NCI-H1930 (cell line): ENCODE results near the gene ATP7B.
"Not testable (repeated sequence)": the region's sequence is repeated elsewhere in the genome, so short reads cannot be mapped to it uniquely, and the experiment has no call there.

Experiments
- DNase-seq, 2 experiments: peaks; one replicate each; lab custom pipeline; 2025; lab: John Stamatoyannopoulos, UW

ATP7B gene

DNA sequence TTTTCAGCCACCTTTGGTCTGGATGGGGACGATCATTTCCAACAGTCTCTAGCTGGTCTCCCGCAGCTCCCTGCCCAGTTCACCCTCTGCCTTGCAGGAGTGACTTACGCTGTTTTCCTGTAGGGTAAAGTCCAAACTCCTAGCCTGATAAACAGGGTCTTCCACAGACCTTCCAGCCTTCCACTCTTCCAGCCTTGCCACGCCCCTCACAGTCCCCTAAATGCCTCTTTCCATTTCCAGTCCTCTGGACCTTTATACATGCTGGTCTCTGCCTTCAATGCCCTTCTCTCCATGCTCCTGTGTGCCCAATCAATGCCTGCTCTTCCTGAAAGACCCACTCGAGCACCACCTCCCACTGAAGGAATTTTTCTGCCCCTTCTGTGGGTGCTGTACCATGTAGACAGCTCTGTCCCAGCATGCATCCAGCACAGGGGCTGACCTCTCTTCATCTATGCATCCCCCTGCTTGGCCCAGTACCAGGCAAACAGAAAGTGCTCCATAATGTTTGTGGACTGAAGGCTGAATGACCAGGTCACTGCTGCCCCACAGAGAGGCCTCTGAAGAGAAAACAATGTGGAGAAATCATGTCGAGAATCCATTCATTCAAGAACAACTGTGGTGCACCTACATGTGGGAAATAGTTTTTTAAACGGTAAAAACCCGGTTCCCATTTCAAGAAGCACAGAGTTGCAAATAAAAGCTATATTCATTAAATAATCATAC lies 4.6 kb downstream of the ATP7B start:
- DNase-seq, result no peak

DNA sequence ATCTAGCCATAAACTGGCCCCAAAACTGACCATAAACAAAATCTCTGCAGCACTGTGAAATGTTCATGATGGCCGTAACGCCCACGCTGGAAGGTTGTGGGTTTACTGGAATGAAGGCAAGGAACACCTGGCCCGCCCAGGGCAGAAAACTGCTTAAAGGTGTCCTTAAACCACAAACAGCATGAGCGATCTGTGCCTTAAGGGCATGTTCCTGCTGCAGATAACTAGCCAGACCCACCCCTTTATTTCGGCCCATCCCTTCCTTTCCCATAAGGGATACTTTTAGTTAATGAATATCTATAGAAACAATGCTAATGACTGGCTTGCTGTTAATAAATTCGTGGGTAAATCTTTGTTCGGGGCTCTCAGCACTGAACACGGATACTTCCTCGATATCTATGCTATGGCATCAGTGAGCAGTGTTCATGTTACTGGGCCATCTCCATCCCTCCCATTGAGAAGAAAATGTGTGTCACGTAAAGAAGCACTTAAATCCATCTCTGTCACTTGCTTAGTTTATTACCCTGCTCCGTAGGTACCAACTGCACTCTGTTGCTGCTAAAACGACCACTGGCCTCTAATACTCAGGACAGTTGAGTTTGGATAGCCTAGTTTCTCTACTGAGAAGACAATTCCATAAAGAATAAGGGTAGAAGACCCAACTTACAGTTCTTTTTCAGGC lies 5.3 kb downstream of the ATP7B start:
- DNase-seq, result no peak

DNA sequence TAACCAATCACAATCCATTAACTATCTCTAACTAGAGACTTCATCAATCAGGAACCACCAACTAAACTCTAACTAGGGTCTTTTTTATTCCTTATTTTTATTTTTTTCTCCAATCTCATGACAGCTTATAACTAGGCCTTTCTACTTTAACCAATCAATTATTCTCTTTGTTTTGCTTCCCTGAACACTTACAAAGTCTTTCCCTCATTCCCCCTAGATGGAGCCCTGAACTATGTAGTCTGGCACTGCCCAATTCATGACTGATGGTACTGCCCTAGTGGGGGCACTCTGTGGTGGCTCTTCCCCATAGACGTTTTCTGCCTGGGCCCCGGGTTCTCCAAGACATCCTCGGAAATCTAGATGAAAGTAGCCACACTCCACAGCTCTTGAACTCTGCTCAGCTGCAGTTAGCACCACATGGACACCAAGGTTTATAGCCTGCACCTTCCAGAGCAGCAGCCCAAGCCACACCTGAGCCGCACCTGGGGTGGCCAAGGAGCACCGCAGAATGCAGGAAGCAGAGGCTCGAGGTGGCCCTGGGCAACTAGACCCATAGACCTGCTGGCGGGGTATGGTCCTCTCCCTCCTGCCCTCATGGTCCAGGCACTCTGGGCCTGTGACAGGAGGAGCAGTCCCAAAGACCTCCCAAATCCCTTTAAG lies 6.6 kb downstream of the ATP7B start:
- DNase-seq, result no peak

DNA sequence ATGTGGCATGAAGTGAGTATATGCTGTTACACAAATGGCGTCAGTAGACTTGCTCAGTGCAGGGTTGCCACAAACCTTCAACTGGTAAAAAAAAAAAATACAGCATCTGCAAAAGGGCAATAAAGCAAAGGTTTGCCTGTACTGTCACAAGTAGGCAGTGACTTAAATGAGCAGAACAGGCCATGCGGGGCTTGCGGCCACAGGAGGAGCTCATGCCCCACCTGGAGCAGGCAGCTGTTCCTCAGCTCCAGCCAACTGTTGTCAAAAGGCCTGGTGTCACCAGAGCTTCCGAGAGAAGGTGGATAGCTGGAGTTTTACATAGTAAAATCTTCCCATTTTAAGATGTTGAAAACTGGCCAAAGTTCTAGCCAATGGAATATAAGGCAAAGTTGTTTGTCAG lies 7.7 kb downstream of the ATP7B start:
- DNase-seq, result no peak

DNA sequence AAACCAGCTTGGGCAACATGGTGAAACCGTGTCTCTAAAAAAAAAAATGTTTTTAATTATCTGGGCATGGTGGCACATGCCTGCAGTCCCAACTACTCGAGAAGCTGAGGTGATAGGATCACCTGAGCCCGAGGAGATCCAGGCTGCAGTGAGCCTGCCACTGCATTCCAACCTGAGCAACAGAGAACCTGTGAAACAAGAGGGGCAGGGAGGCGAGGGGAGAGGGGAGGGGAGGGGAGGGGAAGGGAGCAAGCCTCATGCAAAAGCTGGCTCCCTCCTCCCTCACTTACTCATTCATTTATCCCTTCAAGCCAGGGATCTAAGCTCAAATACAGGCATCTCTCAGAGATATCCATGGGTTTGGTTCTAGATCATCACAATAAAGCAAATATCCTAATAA lies 8.9 kb downstream of the ATP7B start:
- no peak for DNase-seq

DNA sequence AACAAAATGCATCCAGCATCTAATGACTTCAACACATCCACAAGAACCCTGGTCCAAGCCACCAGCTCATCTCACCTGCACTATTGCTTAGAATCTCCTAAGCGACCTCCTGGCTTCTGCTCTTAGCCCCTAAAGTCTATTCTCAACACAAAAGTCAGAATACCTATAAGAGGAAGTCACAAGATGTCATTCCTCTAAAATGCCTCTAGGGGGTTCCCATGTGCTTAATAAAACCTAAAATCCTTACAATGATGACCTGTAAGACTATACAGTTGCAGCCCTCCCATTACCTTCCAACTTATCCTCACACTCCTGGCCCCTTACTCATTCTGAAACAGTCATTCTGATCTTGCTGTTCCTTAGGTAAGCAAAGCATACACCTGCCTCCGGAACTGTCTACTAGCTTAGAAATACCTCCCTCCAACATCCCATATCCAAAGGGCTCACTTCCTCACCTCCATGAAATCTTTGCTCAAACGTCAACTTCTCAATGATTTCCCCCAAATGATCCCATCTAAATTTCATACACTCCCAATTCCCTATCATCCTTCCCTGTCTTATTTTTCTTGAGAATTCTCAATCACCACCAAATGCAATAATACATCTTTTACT lies 10.0 kb downstream of the ATP7B start:
- peak; percentile 18 to 41 for DNase-seq

DNA sequence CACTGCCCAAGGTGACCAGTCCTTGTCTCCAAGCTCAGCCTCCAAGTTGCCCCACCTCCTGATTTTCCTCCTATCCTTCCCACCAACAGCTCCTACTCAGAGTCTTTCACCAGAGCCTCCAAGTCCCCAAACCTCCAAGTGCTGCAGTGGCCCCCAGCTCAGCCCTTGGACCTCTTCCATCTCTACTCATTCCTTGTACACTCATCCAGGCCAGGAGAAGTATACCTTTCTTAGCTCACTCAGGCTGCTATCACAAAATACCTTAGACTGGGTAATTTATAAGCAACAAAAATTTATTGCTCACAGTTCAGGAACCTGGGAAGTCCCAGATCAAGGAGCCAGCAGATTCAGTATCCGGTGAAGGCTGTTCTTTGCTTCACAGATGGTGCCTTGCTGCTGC lies 11.3 kb downstream of the ATP7B start:
- DNase-seq, result no peak

DNA sequence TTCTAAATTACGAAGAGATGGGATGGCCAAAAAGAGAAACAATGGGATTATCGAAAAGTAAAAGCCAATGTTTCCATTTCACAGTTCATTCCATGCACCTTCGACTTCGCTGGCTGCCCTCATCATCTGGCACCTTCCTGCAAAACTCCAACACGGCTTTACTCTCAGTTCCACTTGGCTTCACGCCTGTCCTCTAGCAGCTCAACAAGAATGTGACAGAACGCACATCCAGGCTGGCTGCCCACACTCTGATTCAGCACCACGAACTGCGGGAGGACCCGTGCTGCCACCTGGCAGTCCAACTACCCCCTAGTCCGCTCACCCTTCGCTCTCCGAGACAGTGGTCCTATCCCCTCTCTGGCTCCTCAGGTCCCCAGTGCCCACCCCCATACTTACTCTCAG lies 11.7 kb downstream of the ATP7B start:
- no peak for DNase-seq

DNA sequence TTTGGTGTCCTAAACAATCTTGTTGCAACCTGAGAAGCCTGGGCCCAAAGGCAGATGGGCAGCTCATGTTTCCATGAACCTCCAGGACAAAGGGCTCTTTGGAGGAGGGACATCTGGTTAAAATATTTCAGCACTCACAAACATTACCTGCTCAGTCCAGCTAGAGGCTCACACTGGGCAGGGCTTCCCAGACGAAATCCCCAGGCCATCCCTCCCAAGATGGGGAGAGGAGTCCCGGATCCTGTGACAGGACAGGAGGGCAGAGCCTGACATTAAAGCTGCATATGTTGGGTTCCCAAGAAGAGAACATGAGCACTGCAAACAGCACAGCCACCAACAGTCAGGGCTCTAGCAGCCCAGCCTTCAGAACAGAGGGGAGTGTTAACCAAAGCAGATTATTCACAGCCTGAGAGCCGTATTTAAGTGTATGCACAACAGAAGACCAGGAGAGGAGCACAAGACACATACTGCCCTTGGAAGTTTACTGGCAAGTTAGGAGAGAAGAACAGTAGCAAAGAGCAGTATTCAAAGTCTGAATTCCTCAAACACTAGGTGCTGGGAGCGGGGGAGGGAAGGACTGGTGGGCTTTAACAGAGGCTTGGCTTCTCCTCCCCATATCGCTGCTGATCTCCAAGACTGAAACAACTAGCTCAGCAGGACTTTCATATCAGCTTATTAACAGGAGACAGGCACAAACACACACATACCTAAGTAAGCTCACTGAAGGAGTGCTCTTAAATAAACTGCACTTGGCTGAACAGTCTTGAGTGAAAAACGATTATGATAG lies 12.3 kb downstream of the ATP7B start:
- no peak for DNase-seq

DNA sequence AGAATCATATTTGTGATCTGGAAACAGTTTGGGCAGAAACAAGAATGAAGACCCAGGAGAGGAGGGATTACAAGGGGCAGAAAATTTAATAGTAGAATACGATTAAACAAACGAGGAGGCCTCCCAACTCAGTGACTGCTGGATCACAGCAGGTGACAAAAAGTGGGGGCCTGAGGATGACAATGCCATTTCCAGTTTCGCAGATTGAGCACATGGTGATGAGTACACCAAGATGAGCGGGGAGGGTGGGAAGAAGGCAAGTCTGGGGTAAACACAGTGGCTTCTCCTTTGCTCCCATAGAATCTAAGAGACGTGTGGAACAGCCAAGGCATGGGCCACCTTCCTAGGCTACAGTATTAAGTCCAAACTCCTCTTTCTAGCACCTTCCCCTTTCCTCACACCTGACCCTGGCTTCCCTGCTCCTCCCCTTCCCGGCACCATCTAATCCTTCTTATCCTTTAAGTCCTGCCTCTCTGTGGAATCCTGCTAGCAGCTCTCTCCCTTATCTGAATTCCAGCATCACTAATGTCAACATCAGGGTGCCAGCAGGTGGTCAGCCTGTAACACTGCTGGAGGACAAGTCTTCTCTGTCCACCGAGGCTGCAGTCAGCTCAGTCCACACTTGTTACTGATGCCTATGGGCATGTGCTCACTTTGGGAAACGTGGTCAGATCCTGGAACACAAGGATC lies 13.5 kb downstream of the ATP7B start:
- DNase-seq, result no peak

DNA sequence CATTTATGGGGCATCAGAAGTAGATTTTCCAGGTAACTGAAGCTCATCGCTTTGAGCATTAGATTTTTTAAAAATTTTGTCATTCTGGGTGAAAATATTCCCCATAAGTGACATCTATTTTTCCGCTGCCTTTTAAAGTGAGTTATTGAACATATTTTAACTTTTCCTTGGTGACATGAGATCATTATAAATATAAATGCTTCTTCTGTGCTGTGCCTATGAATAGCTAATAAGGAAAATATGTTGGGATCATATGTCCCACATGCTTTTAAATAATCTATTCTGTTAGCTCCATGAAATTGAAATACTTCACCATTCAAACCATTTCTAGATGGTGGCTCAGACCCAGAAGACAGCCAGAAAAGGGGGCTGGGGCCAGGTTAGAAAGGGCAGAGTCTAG lies 14.1 kb downstream of the ATP7B start:
- no peak for DNase-seq

DNA sequence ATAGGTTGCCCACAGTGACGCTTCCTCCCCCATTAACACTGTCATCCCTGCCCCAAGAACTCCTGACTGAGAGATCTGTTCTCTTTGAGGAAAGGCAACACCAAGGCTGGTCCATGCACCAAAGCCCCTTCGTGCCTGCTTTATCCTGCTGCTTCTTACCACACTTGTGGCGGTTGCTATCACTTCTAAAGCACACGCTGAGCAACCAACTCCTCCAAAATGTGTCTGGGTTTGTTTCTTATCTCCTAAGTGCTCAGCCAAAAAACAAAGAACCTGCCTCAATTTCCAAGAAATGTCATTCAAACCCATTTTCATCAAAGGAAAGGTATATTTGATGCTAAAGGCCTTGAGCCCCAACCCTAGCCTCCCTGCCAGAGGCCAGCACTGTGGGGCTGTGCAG lies 14.6 kb downstream of the ATP7B start:
- DNase-seq, result no peak

DNA sequence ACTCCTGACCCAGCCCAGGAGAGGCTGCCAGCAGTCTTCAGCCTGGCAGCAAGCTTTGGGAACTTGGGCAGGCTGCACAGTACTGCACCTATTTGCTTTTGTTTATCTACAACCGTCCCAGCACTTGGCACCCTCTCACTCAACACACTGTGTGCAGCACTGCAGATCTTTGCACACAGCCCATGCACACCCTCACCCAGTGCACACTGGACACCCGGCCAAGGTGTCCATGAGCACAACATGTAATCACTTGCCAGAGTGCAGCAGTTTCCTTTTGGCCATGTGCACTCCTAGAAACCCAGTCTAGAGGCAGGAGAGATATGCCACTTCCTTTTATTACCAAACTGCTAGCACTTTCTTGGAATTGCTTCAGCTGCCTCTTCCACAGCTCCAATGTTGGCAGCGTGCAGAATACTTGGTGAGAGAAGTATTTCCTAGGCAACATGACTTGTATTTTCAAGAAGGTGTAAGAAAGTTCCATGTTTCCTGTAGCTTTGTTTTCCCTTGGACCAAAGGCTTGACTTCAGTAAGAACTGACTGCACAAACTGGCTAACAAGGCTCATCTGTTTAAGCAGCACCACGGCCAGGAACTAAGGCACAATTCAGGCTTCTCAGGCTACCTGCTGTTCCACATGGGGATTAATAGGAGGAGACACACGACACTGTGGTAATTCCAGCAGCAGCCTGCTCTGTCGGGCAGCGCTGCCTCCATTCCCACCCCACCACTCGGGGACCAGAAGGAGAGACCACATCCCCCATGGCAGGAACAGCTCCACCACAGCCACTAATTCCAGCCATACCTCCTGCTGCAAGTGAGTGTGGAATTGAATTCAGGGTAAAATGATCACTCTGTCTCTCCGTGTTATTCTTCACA lies 15.3 kb downstream of the ATP7B start:
- no peak for DNase-seq

DNA sequence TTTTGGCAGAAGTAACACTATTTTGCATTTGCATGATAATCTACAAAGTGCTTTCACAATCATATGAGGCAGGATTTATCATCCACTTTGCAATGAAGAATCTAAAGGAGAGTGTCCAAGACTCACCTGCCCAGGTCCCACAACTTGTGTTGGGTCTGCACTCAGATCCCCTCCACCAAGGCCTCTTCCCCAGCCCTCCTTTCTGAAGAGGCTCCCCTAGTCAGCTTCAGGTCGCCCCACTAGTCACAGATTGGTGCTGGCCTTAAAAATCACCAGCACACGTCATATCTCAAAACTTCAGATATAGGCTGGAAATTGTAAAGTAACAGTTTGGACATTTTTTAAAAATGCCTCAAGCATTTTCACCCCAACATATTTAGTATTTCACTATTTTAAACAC lies 17.5 kb downstream of the ATP7B start:
- no peak for DNase-seq

DNA sequence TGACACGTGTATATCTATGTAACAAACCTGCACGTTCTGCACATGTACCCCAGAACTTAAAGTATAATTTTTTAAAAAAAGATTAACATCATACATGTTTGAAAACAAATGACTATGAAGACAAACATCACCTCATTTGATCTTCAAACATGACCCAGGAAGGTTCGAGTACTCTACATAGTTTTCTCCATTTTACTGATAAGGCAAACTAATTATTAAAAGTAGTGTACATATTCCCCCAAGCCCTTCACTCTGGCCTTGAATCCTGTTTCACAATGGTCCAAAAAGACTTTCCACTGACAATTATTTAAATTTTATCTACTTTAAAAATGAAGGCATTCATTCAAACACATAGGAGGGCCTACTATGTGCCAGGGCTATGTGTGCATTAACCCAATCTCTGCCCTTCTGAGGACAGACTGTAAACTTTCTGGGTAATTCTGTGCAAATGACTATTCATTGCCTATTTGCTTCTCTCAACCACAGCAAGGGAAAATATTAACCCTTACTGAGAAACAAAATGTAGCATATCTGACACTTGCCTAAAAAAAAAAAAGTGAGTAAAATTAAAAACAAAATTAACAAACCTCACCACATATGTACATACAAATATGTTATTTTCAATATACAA lies 22.1 kb downstream of the ATP7B start:
- DNase-seq, result no peak

DNA sequence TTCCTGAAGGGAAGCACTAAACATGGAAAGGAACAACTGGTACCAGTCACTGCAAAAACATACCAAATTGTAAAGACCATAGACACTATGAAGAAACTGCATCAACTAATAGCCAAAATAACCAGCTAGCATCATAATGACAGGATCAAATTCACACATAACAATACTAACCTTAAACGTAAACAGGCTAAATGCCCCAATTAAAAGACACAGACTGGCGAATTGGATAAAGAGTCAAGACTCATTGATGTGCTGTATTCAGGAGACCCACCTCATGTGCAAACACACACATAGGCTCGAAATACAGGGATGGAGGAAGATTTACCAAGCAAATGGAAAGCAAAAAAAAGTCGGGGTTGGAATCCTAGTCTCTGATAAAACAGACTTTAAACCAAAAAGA lies 26.3 kb downstream of the ATP7B start:
- DNase-seq, result not testable (repeated sequence)

DNA sequence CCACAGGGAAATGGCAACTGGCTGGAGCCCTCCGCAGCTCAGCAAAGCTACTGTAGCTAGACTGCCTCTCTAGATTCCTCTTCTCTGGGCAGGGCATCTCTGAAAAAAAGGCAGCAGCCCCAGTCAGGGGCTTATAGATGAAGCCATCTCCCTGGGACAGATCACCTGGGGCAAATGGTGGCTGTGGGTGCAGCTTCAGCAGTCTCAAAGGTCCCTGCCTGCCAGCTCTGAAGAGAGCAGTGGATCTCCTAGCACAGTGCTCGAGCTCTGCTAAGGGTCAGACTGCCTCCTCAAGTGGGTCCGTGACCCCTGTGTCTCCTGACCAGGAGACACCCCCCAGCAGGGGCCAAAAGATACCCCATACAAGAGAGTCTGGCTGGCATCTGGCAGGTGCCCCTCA lies 28.0 kb downstream of the ATP7B start:
- not testable (repeated sequence) for DNase-seq

DNA sequence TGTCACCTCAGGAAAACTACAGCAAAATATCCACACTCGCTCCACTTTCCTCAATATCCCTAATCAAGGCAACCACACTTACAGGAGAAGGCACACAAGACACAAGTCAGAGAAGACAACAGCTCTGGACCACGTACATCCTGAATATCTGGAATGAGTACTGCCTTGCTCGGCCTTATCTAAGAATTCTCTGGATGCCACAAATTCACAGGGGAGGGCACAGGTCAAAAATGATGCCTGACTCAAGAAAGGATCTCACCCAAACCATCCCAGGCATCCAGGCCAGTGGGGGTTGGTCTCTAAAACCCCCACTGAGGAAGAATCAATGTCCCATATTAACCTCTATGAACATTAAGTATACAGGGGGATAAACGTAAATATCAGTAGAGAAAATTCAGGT lies 29.9 kb downstream of the ATP7B start:
- DNase-seq, result no peak

DNA sequence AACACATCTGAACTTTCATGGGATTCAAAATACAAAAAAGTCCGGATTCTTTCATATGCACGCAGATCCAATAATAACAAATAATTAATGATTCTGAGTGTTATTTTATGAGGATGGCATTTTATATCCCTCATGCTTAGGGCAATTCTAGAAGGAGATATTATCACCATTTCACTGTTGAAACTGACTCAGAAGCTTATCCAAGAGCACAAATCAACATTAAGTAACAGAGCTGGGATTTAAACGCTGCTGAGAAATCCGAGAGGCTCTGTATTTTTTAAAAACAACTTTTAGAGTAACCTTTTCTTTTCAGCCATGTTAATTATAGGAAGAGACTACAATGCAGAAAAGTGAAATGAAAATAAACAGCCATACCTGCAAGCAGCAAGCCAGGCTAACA lies 30.3 kb downstream of the ATP7B start:
- DNase-seq, result no peak
